HG02870 (cell line): Measurements from ENCODE around the gene PACS1.

Source experiments
- ATAC-seq: cut with Tn5 transposase; IDR thresholded peaks from one replicate; pipeline ENCODE4 v1.9.1; 2021; ENCODE audit warnings: mild to moderate bottlenecking, moderate library complexity; ENCODE audit not compliant: unreplicated experiment

The PACS1 gene

DNA sequence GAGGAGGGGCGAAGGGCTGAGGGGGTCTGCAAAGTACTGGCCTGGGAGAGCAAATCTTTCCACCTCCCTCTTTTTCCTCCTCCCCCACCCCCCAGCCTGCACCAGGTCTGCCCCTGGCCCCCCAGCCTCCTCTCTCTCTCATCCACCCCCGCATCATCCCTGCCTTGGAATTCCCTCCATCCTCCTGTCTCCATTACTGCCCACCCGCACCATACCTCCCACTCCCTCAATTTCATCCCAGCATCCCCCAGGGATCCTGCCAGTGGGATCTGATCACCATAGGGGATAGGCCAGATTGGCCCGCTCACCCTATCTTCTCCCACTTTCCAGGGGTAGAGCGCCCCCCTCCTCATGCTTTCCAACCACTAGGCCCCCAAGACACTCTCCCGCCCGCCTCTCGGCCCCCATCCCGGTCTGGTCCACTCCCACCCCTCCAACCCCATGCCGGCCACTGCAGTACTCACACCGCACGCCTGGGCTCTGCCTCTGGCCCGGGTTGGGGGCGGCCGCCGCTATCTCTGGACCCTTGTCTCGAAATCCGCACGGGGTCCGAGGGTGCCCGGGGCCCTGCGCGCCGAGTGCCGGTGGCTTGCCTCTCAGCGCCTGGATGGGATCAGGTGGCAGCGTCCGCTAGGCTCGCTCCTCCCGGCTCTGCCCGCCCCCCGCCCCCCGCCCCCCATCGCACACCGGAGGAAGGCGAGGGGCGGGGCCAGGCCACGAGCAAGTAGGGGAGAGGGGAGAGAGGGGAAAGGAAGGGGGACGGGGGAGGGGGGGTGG is 21.3 kb upstream of the PACS1 start, which contains the start of gene GAL3ST3:
Gene GAL3ST3, minus strand, starts transcription at position 615 of the 777 bp plus-strand sequence. CDS start 3,746 bp downstream, outside the sequence.
- no peak for ATAC-seq

- no peak for ATAC-seq
Measured at GRCh38 chr11:66050581-66051231, 19.4 kb upstream of the PACS1 start.

DNA sequence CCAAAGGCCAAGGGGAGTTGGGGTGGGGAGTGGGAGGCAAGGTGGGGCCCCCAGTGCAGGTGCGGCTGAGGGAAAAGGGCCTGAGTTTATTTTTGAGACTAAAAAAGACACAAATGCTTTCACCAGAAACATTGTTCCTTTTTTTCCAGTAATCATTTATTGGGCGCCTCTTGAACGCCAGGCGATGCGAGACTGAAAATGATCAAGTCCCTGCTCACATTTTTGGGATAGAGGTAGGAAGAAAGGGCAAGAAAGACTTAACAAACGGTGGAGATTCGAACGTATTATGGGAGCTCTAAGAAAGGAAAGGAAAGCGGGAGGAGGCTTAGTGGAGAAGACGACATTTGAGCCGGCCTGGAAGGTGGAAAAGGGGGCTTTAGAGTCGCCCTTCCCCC is 18.7 kb upstream of the PACS1 start:
- ATAC-seq, result no peak

DNA sequence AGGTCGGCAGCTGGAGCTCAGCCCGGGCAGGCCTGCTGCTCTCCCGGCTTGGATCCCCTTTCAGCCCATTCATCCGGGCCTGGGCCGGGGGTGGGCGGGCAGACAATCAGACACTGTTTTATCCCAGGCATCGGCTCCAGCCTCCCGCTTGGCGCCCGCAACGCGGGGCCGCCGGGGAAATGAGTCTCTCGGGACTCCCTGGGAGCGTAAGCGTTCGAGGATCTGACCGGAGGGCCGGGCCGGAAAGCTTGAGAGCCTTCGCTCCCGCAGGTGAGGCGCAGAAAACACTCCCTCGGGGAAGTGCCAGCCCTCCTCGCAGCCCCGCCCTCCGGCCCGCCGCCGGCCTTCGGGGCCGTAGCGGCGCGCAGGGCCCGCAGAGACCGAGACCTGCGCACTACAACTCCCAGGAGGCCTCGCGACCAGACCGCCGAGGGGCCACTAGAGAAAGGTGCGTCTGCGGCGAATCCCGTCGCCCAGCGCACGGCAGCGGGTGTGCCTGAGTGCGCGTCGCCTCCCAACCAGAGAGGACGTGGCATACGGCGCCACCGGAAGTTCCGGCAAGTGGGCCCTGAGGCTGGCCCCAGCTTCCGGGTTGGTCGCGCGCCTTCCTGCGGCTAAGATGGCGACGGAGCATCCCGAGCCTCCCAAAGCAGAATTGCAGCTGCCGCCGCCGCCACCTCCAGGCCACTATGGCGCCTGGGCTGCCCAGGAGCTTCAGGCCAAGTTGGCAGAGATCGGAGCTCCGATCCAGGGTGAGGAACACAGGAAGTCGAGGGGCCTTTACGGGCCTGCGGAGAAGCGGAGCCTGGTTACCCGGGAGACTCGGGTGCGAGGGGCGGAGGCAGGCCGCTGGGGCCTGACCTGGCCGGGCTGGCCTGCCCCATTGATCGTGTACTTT is 18.1 kb upstream of the PACS1 start, which contains the start of gene SF3B2:
Gene SF3B2, plus strand, starts transcription at position 599 of the 898 bp plus-strand sequence. Its CDS starts 21 bp downstream, at position 620.
- ATAC-seq, result peak; percentile 95

DNA sequence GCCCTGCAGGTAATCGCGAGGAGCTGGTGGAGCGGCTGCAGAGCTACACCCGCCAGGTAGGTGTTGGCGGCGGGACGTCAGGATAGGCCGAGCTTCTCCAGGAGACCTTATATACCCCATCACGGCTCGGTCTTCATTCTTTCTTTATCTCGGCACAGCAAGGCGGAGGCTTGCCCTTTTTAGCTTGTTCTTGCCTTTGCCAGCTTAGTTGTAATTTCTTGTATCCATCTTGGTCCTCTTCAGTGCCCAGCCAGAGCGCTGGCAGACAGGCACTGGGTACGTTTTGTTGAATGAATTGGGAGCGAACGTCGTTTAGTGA is 17.4 kb upstream of the PACS1 start:
- no peak for ATAC-seq

DNA sequence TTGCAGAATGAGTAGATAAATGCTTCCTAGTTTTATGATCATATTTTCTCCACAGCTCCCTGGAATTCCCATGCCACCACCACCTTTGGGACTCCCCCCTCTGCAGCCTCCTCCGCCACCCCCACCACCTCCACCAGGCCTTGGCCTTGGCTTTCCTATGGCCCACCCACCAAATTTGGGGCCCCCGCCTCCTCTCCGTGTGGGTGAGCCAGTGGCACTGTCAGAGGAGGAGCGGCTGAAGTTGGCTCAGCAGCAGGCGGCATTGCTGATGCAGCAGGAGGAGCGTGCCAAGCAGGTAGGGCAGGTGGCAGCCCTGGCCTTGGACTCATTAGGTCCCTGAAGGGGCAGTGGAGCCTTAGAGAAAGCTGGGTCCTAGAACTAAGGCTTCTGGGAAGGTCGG is 15.1 kb upstream of the PACS1 start:
- no peak for ATAC-seq

DNA sequence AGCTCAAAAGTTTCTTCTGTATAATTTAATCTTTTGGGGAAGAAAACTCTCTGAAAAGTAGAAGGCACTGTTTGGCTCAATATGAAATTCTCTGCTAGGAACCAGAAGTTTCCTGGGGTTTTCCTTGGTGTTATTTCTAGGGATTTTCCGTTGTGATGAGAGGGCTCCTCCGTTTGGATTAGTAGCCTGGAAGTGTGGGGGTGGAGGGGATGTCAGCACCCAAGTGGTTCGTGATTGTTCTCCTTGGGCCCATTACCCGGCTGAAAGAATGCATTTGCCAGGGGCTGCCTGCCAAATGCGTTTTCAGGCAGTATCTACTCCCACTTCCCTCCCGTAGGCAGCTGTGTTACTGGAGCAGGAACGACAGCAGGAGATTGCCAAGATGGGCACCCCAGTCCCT is 13.6 kb upstream of the PACS1 start:
- ATAC-seq, result no peak

- ATAC-seq, result no peak
Measured at GRCh38 chr11:66059966-66060680, 9.9 kb upstream of the PACS1 start.

DNA sequence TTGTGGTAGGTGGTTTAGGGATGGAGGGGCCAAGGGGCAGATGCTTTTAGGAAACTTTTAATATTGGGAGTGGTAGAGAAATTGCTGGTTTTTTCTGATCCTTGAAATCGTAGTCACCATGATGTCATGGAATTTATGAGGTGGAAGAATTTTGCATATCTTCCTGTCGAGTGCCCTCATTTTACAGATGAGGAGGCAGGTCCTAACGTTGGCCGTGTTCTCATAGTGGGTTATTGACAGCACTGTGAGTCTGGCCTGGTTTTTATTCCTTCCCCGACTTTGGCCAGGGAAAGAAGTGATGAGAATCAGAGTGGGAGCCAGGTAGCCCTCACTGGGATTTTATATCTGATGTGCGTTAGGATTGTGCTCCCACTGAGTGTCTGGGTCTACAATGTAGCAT is 8.8 kb upstream of the PACS1 start:
- ATAC-seq, result no peak

DNA sequence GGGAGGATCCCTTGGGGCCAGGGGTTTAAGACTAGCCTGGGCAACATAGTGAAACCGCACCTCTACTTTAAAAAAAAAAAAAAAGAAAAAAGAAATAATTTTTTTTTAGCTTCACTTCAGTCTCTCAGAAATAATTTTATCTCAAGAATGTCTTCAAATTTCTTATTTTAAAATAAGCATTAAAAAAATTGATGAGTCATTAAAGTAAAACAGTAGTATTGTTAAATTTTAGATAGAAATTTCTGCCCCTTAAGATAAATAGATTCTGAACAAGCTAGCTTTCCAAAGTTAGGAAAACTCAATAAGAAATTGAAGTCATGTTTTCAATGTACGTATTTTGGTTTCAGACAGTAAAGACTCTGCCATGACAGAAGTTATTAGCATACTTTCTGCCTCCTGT is 7.7 kb upstream of the PACS1 start:
- no peak for ATAC-seq

DNA sequence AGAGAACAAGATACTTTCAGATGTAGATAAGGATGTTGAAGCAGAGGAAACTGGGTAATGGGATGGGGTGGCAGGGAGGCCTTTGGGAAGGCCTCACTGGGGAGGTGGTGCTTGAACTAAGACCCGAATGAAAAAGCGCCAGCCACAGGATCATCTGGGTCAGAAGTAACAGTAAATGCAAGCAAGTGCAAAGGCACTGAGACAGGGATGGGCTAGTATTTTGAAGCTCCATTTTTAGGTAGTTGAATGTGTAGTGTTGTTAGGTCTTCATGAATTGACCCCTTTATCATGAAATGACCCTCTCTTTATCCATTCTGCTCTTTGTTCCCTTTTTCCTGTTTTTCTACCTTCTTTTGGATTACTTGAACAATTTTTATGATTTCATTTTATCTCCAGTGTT is 6.2 kb upstream of the PACS1 start:
- ATAC-seq, result no peak

- no peak for ATAC-seq
Measured at GRCh38 chr11:66064571-66064970, 5.5 kb upstream of the PACS1 start.

- ATAC-seq, result no peak
Measured at GRCh38 chr11:66066751-66067150, 3.3 kb upstream of the PACS1 start.

DNA sequence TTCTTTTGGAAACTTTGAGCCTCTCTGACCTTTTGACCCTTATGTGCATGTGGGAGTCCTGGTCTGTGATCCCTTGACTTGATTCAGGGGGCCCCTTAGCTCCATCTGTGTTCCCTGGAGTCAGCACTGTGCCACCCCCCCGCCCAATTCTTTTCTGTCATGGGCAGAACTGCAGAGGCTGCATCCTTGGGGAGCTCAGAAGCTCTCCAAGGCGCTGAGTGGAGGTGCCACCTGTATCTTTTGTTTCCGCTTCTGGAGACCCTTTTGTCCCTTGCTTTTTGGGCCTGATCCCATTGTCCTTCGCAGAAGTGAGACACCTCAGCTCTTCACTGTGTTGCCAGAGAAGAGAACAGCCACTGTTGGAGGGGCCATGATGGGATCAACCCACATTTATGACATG is 2.4 kb upstream of the PACS1 start:
- no peak for ATAC-seq

GRCh38 chr11:66068154-66068821 is 1.8 kb upstream of the PACS1 start:
- no peak for ATAC-seq

- ATAC-seq, result no peak
Measured at GRCh38 chr11:66068923-66069714, 953 bp upstream of the PACS1 start.

DNA sequence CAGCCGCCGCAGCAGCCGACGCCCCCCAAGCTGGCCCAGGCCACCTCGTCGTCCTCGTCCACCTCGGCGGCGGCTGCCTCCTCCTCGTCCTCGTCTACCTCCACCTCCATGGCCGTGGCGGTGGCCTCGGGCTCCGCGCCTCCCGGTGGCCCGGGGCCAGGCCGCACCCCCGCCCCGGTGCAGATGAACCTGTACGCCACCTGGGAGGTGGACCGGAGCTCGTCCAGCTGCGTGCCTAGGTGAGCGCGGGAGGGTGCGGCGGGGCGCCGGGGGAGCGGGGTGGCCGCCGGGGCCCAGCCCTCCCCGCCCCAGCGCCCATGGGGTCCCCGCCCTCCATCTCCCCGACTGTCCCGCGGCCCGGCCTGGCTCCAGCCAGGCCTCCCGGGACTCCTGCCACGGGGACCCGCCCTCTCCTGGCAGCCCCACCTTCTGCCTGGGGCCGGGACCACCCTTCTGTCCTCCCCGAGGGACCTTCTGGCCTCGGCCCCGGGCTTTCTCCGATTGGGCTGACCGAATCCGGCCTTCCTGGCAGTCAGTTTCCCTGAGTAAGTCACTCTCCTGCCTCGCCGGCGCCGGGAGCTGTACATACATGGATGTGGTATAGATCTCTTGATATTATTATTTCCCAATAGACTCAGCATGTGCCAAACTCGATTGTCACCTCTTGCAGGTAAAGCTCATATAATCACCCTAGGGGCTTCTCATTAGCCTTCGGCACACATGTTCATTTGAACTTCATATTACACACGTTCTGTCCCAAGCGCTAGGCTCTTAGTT is 720 bp downstream of the PACS1 start:
- no peak for ATAC-seq

- no peak for ATAC-seq
Measured at GRCh38 chr11:66071381-66071801, 1.3 kb downstream of the PACS1 start.

DNA sequence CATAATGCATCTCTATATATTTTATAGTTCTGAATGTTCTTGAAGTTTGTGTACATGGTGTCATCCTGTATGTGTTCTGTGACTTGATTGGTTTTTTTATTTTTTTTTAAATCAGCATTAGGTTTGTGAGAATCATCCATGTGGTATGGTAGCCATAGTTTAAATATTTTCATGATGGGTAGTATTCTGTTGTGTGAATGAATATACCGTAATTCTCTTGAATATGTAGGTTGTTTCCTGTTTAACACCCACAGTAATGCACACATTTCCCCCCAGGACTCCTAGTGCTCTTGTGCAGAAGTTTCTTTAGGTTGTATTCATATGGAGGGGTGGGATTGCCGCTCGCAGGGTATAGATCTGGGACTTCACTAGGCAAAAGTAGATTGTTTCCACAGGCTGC is 2.0 kb downstream of the PACS1 start:
- no peak for ATAC-seq
